ENCODE results near the gene PDGFB.

DNA sequence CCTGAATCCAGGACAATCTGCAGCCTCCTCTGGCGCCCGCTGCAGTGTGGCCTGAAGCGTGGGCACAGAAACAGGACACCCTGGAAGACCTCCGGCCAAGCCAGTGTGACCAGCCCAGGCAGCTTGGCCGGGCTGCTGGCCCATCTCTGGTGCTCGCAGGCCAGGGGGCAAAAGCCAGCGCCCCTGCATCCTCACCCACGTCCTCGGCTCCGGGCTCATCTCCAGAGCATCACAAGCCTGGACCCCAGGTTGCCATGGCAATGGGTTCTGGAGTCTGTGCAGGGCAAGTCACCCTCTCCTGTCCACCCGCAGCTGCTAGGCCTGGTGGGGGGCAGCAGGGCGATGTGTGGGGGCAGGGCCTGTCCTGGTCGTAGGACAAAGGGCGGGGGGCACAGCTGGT is 9.3 kb upstream of the PDGFB start:
- TF ChIP-seq, protein P1, sequence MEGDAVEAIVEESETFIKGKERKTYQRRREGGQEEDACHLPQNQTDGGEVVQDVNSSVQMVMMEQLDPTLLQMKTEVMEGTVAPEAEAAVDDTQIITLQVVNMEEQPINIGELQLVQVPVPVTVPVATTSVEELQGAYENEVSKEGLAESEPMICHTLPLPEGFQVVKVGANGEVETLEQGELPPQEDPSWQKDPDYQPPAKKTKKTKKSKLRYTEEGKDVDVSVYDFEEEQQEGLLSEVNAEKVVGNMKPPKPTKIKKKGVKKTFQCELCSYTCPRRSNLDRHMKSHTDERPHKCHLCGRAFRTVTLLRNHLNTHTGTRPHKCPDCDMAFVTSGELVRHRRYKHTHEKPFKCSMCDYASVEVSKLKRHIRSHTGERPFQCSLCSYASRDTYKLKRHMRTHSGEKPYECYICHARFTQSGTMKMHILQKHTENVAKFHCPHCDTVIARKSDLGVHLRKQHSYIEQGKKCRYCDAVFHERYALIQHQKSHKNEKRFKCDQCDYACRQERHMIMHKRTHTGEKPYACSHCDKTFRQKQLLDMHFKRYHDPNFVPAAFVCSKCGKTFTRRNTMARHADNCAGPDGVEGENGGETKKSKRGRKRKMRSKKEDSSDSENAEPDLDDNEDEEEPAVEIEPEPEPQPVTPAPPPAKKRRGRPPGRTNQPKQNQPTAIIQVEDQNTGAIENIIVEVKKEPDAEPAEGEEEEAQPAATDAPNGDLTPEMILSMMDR (IDR thresholded peaks at IDR 0.05): no peak
- no peak for TF ChIP-seq POLR2AphosphoS5 (IDR thresholded peaks at IDR 0.05)

Measured in sigmoid colon (tissue), 4 donors.